DMS53 (cell line): ENCODE measurements around the gene MSLN.
"Not testable (repeated sequence)": the region's sequence is repeated elsewhere in the genome, so short reads cannot be mapped to it uniquely, and the experiment has no call there.

Experiments used
- DNase-seq: peaks from one replicate; lab custom pipeline; 2025; lab: John Stamatoyannopoulos, UW

Gene MSLN

GRCh38 chr16:760065-760464 is 469 bp upstream of the MSLN start:
- no peak for DNase-seq

GRCh38 chr16:761625-762513 is 1.3 kb downstream of the MSLN start:
- no peak for DNase-seq

- no peak for DNase-seq
Observed at GRCh38 chr16:762595-763268, 2.2 kb downstream of the MSLN start.

GRCh38 chr16:763369-764183 is 3.0 kb downstream of the MSLN start:
- DNase-seq = peak; percentile 28

- DNase-seq = no peak
Observed at GRCh38 chr16:764184-764750, 3.7 kb downstream of the MSLN start.

- no peak for DNase-seq
Observed at GRCh38 chr16:764848-765487, 4.4 kb downstream of the MSLN start.

- DNase-seq = no peak
Observed at GRCh38 chr16:765488-765865, 4.9 kb downstream of the MSLN start.

GRCh38 chr16:766008-766819 is 5.7 kb downstream of the MSLN start:
- peak; percentile 31 for DNase-seq

- no peak for DNase-seq
Observed at GRCh38 chr16:766820-767640, 6.5 kb downstream of the MSLN start.

GRCh38 chr16:767743-768235 is 7.3 kb downstream of the MSLN start:
- DNase-seq = no peak

GRCh38 chr16:768428-768827 is 7.9 kb downstream of the MSLN start:
- DNase-seq = peak; percentile 18

- no peak for DNase-seq
Observed at GRCh38 chr16:769184-769784, 8.8 kb downstream of the MSLN start.

- DNase-seq = no peak
Observed at GRCh38 chr16:769934-770333, 9.4 kb downstream of the MSLN start.

GRCh38 chr16:770411-770810 is 9.9 kb downstream of the MSLN start:
- DNase-seq = no peak

GRCh38 chr16:772959-773358 is 12.4 kb downstream of the MSLN start:
- no peak for DNase-seq

GRCh38 chr16:774086-775001 is 13.8 kb downstream of the MSLN start:
- DNase-seq = peak; percentile 76

GRCh38 chr16:775236-775796 is 14.8 kb downstream of the MSLN start:
- DNase-seq = no peak

- not testable (repeated sequence) for DNase-seq
Observed at GRCh38 chr16:776298-776697, 15.8 kb downstream of the MSLN start.
